NAMALWA (cell line): Measurements from ENCODE around the gene PITPNC1.
"Not testable (repeated sequence)": the region's sequence is repeated elsewhere in the genome, so short reads cannot be mapped to it uniquely, and the experiment has no call there.

Experiments
- DNase-seq: peaks from one replicate; pipeline ENCODE4 v3.0.0-alpha.2; 2015; ENCODE audit warnings: low spot score

The PITPNC1 gene

GRCh38 chr17:67401106-67401505, 24.0 kb downstream of the PITPNC1 start:
- DNase-seq = no peak

GRCh38 chr17:67401598-67402504, 24.8 kb downstream of the PITPNC1 start:
- DNase-seq = no peak

GRCh38 chr17:67403065-67403464, 26.0 kb downstream of the PITPNC1 start:
- no peak for DNase-seq

GRCh38 chr17:67403483-67403882, 26.4 kb downstream of the PITPNC1 start:
- DNase-seq = no peak

DNA sequence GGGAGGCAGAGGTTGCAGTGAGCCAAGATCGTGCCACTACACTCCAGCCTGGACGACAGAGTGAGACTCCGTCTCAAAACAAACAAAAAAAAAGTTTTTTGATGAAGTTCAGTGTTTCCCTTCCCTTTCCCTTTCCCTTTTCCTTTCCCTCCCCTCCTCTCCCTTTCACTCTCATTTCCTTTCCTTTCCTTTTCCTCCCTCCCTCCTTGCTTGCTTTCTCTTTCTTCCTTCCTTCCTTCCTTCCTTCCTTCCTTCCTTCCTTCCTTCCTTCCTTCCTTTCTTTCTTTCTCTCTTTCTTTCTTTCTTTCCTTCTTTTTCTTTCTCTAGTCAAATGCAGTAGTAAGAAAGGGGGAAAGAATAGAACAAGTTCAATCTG, 31.4 kb downstream of the PITPNC1 start:
- DNase-seq = not testable (repeated sequence)

DNA sequence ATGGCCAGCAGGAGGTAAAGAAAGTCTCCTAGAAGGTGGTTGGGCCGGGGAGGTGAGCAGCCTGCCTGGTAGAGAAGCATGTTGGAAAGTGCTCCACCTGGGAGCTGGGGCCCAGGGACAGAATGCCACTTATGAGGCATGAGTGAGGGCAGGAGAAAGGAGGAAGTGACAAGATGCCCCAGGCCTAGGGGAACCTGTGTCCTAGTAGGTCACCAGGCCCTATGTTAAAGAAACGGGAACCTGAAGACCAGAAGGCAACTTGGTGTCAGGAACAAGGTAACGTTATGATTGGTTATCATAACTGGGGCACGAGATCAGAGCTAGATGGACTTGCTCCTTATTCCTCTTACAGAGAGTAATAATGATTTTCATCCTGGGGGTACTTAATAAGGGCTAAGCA, 34.3 kb downstream of the PITPNC1 start:
- DNase-seq = no peak

GRCh38 chr17:67412032-67412431, 35.0 kb downstream of the PITPNC1 start:
- no peak for DNase-seq

DNA sequence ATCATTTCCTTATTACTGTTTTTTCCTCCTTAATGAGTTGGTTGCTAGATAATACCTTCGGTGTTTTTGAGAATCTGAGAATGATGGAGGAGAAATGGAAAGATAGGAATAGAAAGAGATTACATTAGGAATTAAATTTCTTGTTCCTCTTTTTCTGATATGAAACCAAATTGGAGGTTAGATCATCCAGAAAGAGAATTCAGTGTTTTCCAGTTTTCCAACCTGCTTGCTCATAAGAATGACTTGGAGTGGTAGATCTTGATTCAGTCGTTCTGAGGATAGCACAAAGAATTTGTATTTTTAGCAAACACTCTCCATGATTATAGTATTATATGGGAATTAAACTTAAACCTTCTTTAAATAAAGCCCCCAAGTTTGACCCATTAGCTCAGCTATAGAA, 35.9 kb downstream of the PITPNC1 start:
- no peak for DNase-seq

- DNase-seq = no peak
Observed at GRCh38 chr17:67413388-67413787, 36.3 kb downstream of the PITPNC1 start.

GRCh38 chr17:67414130-67414529, 37.0 kb downstream of the PITPNC1 start:
- no peak for DNase-seq

DNA sequence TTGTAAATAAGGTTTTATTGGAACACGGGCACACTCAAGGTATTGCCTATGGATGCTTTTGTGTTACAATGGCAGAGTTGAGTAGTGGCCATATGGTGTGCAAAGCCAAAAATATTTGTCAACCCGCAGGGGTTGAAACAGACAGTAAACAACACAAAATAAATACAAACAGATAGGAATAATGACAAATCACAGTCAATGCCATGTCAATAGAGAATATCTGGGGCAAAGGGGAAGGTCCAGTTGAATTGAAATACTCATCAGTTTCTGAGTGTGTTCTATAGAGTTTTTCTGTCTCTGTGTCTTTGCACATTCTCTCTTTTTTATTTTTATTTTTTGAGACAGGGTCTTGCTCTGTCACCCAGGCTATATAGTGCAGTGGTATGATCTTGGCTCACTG, 37.5 kb downstream of the PITPNC1 start:
- DNase-seq = no peak

GRCh38 chr17:67415291-67415690, 38.2 kb downstream of the PITPNC1 start:
- no peak for DNase-seq

- DNase-seq = no peak
Observed at GRCh38 chr17:67417507-67417906, 40.4 kb downstream of the PITPNC1 start.

DNA sequence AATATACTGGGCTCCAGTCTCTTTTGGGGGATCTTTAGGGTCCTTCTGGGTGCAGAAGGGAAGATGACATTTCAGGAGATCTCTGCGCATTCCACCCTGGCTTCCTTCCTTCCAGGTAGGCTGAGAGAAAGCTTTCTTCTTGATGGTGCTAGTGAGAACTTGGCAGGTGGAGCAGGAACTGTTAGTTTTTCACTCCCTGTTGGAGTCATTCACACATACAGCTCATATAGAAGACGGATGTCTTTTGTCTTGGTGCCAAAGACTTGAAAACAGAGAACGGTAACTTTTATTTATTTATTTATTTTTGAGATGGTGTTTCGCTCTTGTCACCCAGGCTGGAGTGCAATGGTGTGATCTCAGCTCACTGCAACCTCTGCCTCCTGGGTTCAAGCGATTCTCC, 43.9 kb downstream of the PITPNC1 start:
- no peak for DNase-seq

GRCh38 chr17:67421869-67422273, 44.8 kb downstream of the PITPNC1 start:
- DNase-seq = no peak

DNA sequence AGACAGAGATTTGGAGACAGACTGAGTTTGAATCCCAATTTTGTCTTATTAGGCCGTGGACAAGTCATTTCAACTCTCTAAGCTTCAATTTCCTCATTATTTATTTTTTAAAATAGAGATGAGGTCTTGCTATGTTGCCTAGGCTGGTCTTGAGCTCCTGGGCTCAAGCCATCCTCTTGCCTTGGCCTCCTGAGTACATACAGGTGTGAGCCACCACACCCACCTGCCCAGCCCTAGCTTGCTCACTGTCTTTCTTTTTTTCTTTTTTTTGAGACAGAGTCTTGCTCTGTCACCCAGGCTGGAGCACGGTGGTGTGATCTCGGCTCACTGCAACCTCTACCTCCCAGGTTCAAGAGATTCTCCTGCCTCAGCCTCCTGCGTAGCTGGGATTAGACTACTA, 45.2 kb downstream of the PITPNC1 start:
- not testable (repeated sequence) for DNase-seq

DNA sequence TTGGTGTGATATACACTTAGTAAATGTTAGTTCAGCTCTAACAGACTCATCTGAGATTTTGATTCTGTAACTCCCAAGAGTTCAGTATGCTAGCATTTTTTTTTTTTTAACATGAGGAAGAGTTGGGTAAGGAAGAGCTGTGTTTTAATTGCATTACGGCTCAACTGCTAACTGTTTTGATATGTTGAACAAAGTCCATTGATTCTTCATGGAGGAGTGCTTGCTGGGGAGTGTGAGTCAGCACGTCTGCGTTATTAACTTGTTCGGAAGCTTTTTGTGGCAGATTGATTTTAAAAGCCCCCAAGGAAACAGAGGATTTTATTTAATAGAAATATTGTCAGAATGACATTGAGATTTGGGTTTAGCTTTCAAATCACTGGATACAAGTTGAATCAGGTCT, 45.8 kb downstream of the PITPNC1 start:
- no peak for DNase-seq

DNA sequence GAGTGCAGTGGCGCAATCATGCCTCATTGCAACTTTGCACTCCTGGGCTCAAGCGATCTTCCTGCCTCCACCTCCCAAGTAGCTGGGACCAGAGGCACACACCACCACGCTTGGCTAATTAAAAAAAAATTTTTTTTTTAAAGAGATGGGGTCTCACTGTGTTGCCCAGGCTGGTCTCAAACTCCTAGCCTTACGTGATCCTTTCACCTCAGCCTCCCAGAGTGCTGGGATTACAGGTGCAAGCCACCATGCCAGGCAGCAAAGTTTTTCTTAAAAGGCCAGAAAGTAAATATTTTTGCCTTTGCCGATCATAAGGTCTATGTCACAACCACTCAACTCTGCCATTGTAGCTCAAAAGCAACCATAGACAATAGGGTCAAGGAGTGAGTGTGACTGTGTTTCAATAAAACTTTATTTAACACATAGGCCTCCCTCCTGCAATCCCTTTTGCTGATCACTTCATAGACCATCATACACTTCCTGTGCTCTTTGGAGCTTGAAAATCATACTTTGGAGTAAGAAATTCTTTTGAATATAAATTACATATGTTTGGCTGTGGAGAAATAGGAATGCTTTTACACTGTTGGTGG, 48.6 kb downstream of the PITPNC1 start:
- DNase-seq = no peak

GRCh38 chr17:67427424-67427823, 50.3 kb downstream of the PITPNC1 start:
- no peak for DNase-seq

GRCh38 chr17:67430515-67430914, 53.4 kb downstream of the PITPNC1 start:
- DNase-seq = not testable (repeated sequence)

DNA sequence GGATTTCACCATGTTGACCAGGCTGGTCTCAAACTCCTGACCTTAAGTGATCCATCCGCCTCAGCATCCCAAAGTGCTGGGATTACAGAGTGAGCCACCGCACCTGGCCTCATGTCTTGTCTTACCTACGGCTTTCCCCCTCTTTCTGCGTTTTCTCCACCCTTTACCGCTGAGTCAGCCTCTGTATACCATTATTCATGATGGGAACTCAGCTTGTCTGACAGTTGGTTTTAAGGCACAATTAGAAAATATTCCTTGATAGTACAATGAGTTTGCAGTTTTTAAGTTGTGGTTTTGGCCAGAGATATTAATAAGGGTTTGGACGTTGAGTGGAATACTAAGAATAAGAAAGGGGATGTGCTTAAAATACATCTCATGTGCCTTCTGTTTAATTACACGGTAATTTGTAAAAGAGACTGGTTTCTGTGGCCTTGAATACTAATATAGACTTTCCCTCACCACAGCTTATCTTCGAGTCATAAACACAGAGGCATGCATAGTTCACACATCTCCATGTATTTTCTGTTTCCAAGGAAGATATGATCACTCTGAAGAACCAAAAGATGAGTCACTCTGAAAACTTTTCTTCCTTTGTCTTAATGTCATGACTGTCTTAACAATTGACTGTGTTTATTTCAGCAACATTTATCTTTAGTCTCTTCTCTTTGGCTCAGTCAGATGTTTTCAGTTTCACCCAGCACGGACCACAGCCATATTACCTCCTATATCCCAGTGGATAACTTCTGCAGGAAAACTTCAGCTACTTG, 54.4 kb downstream of the PITPNC1 start:
- DNase-seq = no peak

- no peak for DNase-seq
Observed at GRCh38 chr17:67433248-67433924, 56.3 kb downstream of the PITPNC1 start.
